Measurements from ENCODE around the gene CAPN12. TPM values are rescaled to one million over a fixed set of nuclear protein-coding genes. Genes with fewer than 3 reads are reported as not detected.

CAPN12 gene
- total and polyA plus RNA-seq, 2 of the 4 experiments (the other 2 are of a cell fraction), result 0.18 to 0.97 TPM

- H3K18ac ChIP-seq (ENCODE audit: low read depth, low read length), result no peak overlapping the region
- no peak overlapping the region for H2BK120ac ChIP-seq (ENCODE audit: low read depth, low read length)
- dilution Hi-C loops (cut with HindIII; ENCODE audit: low sequenced_read_pairs, unreplicated experiment), result no loop called here
- no peak overlapping the region for H4K8ac ChIP-seq (ENCODE audit: low read depth in 2 of 2, low read length in 2 of 2)
- H3K4me2 ChIP-seq (ENCODE audit: low read depth, low read length), result no peak overlapping the region
- H3K4me3 ChIP-seq (ENCODE audit: insufficient read depth, low read depth, low read length), result no peak overlapping the region
- peaks cover 91% of the 10 kb centered on the region for H4K20me1 ChIP-seq (ENCODE audit: insufficient read depth, low read length)
- peak overlapping the region; percentile 54; the same call in 1 of the 2 replicates for H3K27ac ChIP-seq (ENCODE audit: insufficient read depth, low read length)
- H4K5ac ChIP-seq (ENCODE audit: low read depth, low read length), result no peak overlapping the region
- BruUV-seq (replicated peaks), result no TSS peak
- ChIA-PET CTCF (no interaction called here), POLR2A (ENCODE audit: unreplicated experiment) (no interaction called here)
- H3K9me3 ChIP-seq (ENCODE audit: control insufficient read depth, insufficient read depth, low read length), result no peaks in the 10 kb centered on the region
- H3K9me1 ChIP-seq (ENCODE audit: insufficient read depth, low read length), result peaks cover 21% of the 10 kb centered on the region
- peak overlapping the region; percentile 3 for H2AK9ac ChIP-seq (replicated peaks; ENCODE audit: low read depth, low read length, poor library complexity)
- H4K91ac ChIP-seq (ENCODE audit: insufficient read depth, low read depth, low read length), result no peak overlapping the region
- TF ChIP-seq MAZ (IDR thresholded peaks at IDR 0.05; ENCODE audit: borderline replicate concordance, low read depth, low read length) (no peak), CEBPB (IDR thresholded peaks at IDR 0.05; ENCODE audit: low read depth, low read length) (no peak)
- H2AFZ ChIP-seq (replicated peaks; ENCODE audit: low read length, poor library complexity), result no peak overlapping the region
- H3K27me3 ChIP-seq (ENCODE audit: control insufficient read depth, insufficient read depth, low read length), result no peaks in the 10 kb centered on the region
- H3K9ac ChIP-seq (ENCODE audit: low read depth, low read length), result no peak overlapping the region
- no peak overlapping the region for H2BK15ac ChIP-seq (ENCODE audit: low read depth, low read length)
- peak overlapping the region; percentile 5; the same call in 1 of the 2 replicates for H3K4ac ChIP-seq (ENCODE audit: low read depth, low read length)
- H3K23ac ChIP-seq (ENCODE audit: low read depth, low read length), result 0 out of 2 replicates have a peak overlapping the region, but pooled peaks have one; percentile 23
- ATAC-seq (ENCODE audit: low read depth), result no peak
- no peak overlapping the region for H2BK5ac ChIP-seq (ENCODE audit: low read depth, low read length, poor library complexity, severe bottlenecking)
- H3K56ac ChIP-seq (ENCODE audit: extremely low read depth, insufficient read depth, low read length), result no peak overlapping the region
- intact Hi-C loops (cut with micrococcal nuclease), result loop anchor here (1.0 kb wide), 1 partner anchor 9 kb away; no protein-coding TSS in a partner anchor
- no peak overlapping the region for H3K14ac ChIP-seq (replicated peaks; ENCODE audit: low read depth, low read length)
- H3K36me3 ChIP-seq (ENCODE audit: control insufficient read depth, insufficient read depth, low read length), result peaks cover 68% of the 10 kb centered on the region
- peaks cover 12 to 97% of the 10 kb centered on the region in 2 experiments for H3K79me1 ChIP-seq (ENCODE audit: low read depth in 1 of 2, low read length in 2 of 2)
- H2AK5ac ChIP-seq (ENCODE audit: low read depth, low read length), result no peak overlapping the region
- H2BK20ac ChIP-seq (ENCODE audit: low read depth, low read length), result no peak overlapping the region
- in situ Hi-C loops (cut with MboI; ENCODE audit: low sequenced_read_pairs), result no loop called here
- DNase-seq, result no peak
- peaks cover 15% of the 10 kb centered on the region for H3K4me1 ChIP-seq (ENCODE audit: control insufficient read depth, insufficient read depth, low read length)
- WGBS, 2 experiments (ENCODE audit: extremely low coverage in 2 of 2, insufficient read length in 1 of 2), result 100% methylated on average over 1 of the region's 14 CpGs; no CpG with 5 or more reads in 1 of the 2 experiments
Observed at GRCh38 chr19:38702278-38702677, 42.0 kb downstream of the CAPN12 start.

All from IMR-90 (cell line).